Measurements from ENCODE around the gene UBE2D2.

UBE2D2 gene

DNA sequence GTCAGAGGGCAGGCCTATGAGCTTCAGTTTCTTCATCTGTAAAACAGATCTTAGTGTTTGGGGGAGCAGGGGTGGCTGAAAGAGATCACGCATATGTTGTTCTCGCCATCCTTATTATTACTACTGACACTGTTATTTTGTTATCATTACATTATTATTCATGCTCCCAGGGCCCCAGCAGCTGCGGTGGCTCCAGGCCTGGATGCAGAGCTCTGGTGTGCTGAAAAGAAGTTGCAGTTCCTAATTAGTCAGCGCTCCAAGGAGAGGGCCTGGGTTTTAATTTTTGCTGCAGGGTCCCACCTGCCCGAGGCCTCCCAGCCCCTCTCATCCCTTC, 106.6 kb downstream of the UBE2D2 start:
- no peak for DNase-seq (ENCODE audit: low read depth, low spot score)
- in situ Hi-C loops (cut with HindIII; ENCODE audit: low sequenced_read_pairs): no loop called here
- TF ChIP-seq, protein P1, sequence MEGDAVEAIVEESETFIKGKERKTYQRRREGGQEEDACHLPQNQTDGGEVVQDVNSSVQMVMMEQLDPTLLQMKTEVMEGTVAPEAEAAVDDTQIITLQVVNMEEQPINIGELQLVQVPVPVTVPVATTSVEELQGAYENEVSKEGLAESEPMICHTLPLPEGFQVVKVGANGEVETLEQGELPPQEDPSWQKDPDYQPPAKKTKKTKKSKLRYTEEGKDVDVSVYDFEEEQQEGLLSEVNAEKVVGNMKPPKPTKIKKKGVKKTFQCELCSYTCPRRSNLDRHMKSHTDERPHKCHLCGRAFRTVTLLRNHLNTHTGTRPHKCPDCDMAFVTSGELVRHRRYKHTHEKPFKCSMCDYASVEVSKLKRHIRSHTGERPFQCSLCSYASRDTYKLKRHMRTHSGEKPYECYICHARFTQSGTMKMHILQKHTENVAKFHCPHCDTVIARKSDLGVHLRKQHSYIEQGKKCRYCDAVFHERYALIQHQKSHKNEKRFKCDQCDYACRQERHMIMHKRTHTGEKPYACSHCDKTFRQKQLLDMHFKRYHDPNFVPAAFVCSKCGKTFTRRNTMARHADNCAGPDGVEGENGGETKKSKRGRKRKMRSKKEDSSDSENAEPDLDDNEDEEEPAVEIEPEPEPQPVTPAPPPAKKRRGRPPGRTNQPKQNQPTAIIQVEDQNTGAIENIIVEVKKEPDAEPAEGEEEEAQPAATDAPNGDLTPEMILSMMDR (IDR thresholded peaks at IDR 0.05; ENCODE audit: low read depth, low read length): no peak
- H3K4me3 ChIP-seq (ENCODE audit: low read depth, low read length): peak overlapping the region; percentile 2

DNA sequence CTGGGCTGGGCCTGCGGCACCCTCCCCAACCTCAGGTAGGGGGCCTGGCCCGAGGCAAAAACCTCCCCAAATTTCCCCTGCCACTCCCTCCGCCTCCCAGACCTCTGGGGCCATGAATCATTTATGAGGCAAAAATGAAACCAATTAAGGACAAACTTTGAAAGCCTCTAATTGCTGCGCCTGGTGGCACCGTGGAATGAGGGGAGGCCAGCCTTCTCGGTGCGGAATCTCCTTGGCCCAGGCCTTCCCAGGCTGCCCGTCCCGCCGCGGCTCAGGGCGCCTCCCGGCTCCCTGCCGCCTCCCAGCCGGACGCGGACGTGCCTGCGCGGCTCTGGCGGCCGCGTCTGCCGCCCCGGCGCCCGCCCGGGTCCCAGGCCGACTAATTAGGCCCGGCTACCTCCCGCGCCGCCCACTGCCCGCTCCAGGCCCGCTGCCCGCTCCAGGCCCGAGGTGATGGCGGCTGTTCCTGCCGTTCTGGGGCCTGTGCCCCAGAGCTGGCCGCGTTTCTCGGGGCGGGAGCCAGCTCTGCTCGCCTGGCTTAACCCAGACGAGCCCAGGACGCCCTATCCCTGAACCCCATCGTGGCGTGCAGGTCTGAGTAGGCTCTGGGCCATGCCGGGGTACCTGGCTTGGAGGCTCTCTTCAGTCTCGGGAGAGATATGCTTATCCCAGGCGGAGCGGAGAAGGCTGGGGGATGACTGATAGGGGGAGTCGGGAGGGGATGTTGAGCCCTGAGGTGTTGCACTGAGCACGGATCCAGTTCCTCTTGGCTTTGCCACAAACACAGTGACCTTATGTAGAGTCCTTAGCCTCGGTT, 107.1 kb downstream of the UBE2D2 start:
- TF ChIP-seq, protein P1 (IDR thresholded peaks at IDR 0.05; ENCODE audit: low read depth, low read length): no peak
- in situ Hi-C loops (cut with HindIII; ENCODE audit: low sequenced_read_pairs): no loop called here
- peak overlapping the region; percentile 2 for H3K4me3 ChIP-seq (ENCODE audit: low read depth, low read length)
- no peak for DNase-seq (ENCODE audit: low read depth, low spot score)

DNA sequence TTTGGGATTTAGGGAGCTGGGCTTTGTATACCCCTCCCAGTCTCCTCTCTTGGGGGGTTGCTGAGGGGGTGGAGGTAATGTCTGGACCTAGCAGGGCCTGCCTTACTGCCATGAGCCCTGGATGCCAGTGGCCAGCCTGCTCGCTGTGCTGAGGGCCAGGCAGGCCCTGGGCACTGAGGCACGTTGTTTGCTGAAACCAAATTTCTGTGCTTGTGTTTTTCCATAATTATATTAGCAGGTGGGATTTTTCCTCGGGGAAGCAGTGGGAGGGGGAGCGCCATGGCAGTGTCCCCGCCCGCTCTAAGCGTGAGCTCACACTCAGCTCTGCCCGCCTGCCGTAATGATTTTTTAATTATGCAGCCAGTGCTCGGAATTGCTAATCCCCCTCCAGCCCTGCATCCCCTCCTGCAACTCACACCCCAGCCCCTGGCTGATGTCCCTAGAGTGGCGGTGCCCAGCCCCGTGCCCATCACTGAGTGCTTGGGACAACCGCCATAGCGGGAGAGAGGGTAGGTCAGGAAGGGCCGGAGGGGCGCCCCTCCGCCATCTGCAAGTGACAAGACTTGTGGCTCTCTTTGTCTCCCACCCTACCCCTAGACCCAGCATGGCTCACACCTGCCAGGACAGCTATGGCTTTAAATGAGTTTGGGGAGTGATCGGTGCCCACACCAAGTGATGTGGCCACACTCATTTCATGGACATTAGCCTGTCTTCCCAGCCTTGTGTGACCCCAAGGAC, 108.0 kb downstream of the UBE2D2 start:
- TF ChIP-seq, protein P1 (IDR thresholded peaks at IDR 0.05; ENCODE audit: low read depth, low read length): no peak
- in situ Hi-C loops (cut with HindIII; ENCODE audit: low sequenced_read_pairs): no loop called here
- DNase-seq (ENCODE audit: low read depth, low spot score): no peak
- no peak overlapping the region for H3K4me3 ChIP-seq (ENCODE audit: low read depth, low read length)

DNA sequence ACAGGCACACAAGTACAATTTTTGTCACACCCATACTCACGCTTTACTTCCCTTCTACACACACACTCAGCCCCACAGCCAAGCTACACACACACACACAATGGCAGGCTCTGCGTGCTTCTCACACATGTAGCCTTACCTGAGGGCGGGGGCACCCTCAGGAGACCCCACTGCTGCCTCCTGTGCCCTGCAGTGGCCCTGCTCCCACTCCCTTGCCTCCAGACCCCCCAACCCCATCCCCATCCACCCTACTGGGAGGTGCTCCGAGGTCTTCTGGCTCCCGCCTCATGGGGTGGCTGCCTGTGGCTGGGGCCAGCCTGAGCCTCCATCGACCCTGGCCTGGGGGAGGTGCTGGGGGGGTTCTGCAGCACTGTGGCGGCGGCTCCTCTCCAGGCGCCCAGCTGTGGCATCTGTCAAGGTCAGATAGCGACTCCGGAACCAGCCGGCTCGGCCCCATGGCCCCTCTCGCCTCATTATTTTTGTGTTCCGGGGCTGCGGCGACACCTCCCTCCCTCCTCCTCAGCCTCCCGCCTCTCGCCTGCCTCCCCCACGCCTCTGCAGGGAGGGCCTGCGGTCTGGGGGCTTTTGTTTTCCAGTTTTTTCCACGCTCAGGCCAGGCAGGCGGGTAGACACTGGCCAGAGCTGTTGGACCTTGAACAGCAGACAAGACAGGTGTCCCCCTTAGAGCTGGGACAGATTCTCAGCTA, 108.7 kb downstream of the UBE2D2 start:
- H3K4me3 ChIP-seq (ENCODE audit: low read depth, low read length): no peak overlapping the region

DNA sequence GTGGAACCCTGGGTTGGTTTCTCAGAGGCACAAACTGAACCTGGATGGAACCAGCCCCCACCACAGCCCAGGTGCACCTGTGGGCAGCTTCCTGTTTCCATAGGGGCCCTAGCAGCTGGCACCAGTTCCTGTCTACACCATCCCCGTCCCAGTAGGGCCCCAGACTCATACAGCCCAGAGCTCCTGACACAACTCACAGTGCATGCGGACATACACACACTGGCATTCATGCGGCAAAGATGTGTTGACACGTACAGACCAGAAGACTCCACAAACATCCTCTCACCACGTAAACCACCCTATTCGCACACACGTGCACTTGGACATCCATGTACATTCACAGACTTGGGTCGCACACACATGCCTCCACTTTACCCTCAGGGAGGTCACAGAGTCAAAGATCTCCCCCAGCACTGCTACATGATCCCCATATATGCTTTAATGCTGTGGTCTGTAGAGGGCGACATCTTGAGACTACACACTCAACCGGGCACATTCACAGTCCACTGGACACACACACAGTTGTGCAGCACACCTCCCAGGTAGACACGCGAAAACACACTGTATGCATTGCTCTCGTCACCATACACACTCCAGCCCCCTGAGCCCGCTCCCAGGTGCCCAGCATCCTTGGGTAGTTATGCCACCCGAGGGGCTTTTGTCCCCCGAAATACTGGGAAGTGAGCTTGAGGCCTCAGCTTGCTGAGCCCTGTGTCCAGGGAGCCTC, 109.4 kb downstream of the UBE2D2 start:
- TF ChIP-seq, protein P1 (IDR thresholded peaks at IDR 0.05; ENCODE audit: low read depth, low read length): peak; percentile 40
- DNase-seq (ENCODE audit: low read depth, low spot score): no peak
- H3K4me3 ChIP-seq (ENCODE audit: low read depth, low read length): no peak overlapping the region
- in situ Hi-C loops (cut with HindIII; ENCODE audit: low sequenced_read_pairs): no loop called here

More for the DNA sequence above, 108.7 kb downstream of the UBE2D2 start:
- no peak for DNase-seq (ENCODE audit: low read depth, low spot score)
- TF ChIP-seq, protein P1 (IDR thresholded peaks at IDR 0.05; ENCODE audit: low read depth, low read length): no peak
- in situ Hi-C loops (cut with HindIII; ENCODE audit: low sequenced_read_pairs): no loop called here

Data from astrocyte of the spinal cord (primary cell).